Gastrocnemius medialis (tissue), 4 donors: ENCODE measurements around the gene TRIO.

ENCODE experiments used
- CTCF ChIP-seq, 5 experiments: fragments of 450-650 bp in 3 of 5; fragments of 200-600 bp in 2 of 5; sonication (generic) in 2 of 5; IDR thresholded peaks in 4 of 5; conservative IDR thresholded peaks in 1 of 5; 1 replicate in 4 of 5; 2 replicates in 1 of 5; pipeline ENCODE4 v1.5.1; 2016 to 2019; ENCODE audit warnings: antibody characterized with exemption in 5 of 5, mild to moderate bottlenecking in 3 of 5, moderate library complexity in 3 of 5
- POLR2A ChIP-seq, 2 donors: fragments of 450-650 bp; IDR thresholded peaks; one replicate each; pipeline ENCODE4 v1.6.1; 2017; ENCODE audit warnings: antibody characterized with exemption in 2 of 2, mild to moderate bottlenecking in 2 of 2, moderate library complexity in 2 of 2

DNA sequence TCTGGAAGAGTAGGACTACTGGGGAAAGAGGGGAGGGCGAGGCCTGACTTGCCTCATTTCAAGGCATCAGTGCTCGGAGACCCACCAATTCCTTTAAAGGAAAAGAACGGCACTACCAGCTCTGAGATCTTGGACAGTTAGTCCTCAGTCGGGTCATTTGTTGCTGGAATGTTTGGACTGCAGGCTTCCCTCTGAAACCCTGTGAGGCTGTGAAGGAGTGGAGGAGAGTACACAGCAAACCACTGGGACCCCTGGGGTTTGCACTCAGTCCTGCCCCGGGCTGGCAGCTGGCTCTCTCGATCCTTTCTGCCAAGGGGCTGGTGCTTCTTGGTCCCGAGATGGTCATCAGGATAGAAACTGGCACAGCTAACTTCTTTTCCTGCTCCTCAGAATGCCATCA lies 194.5 kb downstream of the TRIO start:
- no peak for TF ChIP-seq CTCF (IDR thresholded peaks at IDR 0.05 in 4 of 5, conservative IDR thresholded peaks at IDR 0.05 in 1 of 5)
- TF ChIP-seq POLR2A (IDR thresholded peaks at IDR 0.05): no peak
